Aorta (tissue), 5 donors: ENCODE data around the gene ATP5IF1. TPM values are rescaled to one million over a fixed set of nuclear protein-coding genes. Genes with fewer than 3 reads are reported as not detected.

Experiments used
- ATAC-seq: fragments of 200-7000 bp; cut with Tn5 transposase; one replicate; pipeline ENCODE4 v1.9.1; 2022; ENCODE audit warnings: moderate library complexity; ENCODE audit not compliant: low FRiP score
- DNase-seq, 2 donors: peaks; one replicate each; pipeline ENCODE4 v3.0.0-alpha.2; 2020
- H3K27ac ChIP-seq, 2 donors: one replicate each; pipeline ENCODE4 v1.5.1; 2013; ENCODE audit warnings: low read length in 2 of 2, mild to moderate bottlenecking in 2 of 2, moderate library complexity in 2 of 2, control low read depth in 1 of 2, inconsistent platforms in 1 of 2, low read depth in 1 of 2
- H3K27me3 ChIP-seq, 2 donors: one replicate each; pipeline ENCODE4 v1.6.1; 2013; ENCODE audit warnings: control low read depth in 1 of 2, low read length in 1 of 2, mild to moderate bottlenecking in 1 of 2, moderate library complexity in 1 of 2; ENCODE audit not compliant: insufficient read depth in 2 of 2, control insufficient read depth in 1 of 2
- H3K36me3 ChIP-seq, 2 donors: one replicate each; pipeline ENCODE4 v1.6.1; 2013; ENCODE audit warnings: control low read depth in 1 of 2, low read length in 1 of 2, mild to moderate bottlenecking in 1 of 2; ENCODE audit not compliant: insufficient read depth in 2 of 2, control insufficient read depth in 1 of 2
- H3K4me1 ChIP-seq, 2 donors: one replicate each; pipeline ENCODE4 v1.6.1; 2013; ENCODE audit warnings: low read length in 2 of 2, control low read depth in 1 of 2, mild to moderate bottlenecking in 1 of 2, moderate library complexity in 1 of 2; ENCODE audit not compliant: insufficient read depth in 2 of 2, control insufficient read depth in 1 of 2
- H3K4me3 ChIP-seq, 2 donors: one replicate each; pipeline ENCODE4 v1.5.1; 2013; ENCODE audit warnings: low read length in 2 of 2, control low read depth in 1 of 2, mild to moderate bottlenecking in 1 of 2
- H3K9me3 ChIP-seq: one replicate; pipeline ENCODE4 v1.6.1; 2013; ENCODE audit warnings: mild to moderate bottlenecking, low read length; ENCODE audit not compliant: control insufficient read depth
- WGBS, 2 donors: extraction: QIAGEN DNeasy Blood & Tissue Kit; methylation state at CpG; one replicate each; pipeline ENCODE4 v1.1.7; 2013; 5-methylcytosine and 5-hydroxymethylcytosine counted together
- intact Hi-C, 2 donors: fragments of 100-400 bp; cut with DNase I; formaldehyde crosslinking; loops; one replicate each; pipeline versions ENCODE4 v1.14.2 to v1.15.0; 2022
- polyA plus RNA-seq, 2 donors: library from polyadenylated mRNA; stranded (reverse); fragments of 200-250 nt; gene quantifications; one replicate each; pipeline ENCODE4 v1.2.3, GENCODE V29; 2013
- total RNA-seq, 2 donors: library from RNA; stranded (reverse); fragmentation: NEBNext Ultra II Directional; extraction: Animal tissue kit (Norgen Biotek cat#: 25700); gene quantifications; one replicate each; pipeline ENCODE4 v1.2.1, GENCODE V29; 2021
- donor health status: healthy with polysubstance abuse.
- donor health status: Bipolar disorder and iron deficiency.
- donor health status: DM: no; HTN: no; CAD: no.
- donor health status: DM: no; HTN: no; CAD: no.
- donor health status: DM: yes; HTN: yes; CAD: no.

ATP5IF1 gene
- total and polyA plus RNA-seq, 4 donors = 56.3 to 391 (median 153) TPM

- Histone ChIP-seq H3K27ac (no peak overlapping the region), H3K27me3 (no peaks in the 10 kb centered on the region), H3K4me3 (no peak overlapping the region), H3K9me3 (no peaks in the 10 kb centered on the region), H3K36me3 (peaks cover 7 to 9% of the 10 kb centered on the region in 2 donors), H3K4me1 (no peaks in the 10 kb centered on the region)
- no peak for DNase-seq
- intact Hi-C loops = no loop called here
- ATAC-seq = no peak
- WGBS, 2 donors = 83 to 84% methylated on average over 14 of the region's 14 CpGs
Measured at GRCh38 chr1:28282426-28283407, 46.8 kb downstream of the ATP5IF1 start.

DNA sequence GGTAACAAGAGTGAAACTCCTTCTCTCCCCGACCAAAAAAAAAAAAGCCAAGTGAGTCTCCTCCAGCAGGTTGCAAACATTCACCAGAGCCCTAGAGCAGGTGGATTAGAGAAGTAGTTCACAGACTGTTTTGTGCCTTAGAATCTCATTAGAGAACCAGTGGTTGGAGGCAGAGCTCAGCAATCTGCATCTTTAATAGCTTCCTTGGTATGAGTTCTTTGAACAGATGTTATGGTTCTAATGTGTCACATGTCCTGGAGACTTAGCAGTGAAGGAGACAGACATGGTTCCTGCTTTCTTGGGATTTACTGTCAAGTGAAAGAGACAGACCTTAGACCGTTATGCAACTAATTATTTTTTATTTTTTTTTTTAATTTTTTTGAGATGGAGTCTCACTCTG, 50.2 kb downstream of the ATP5IF1 start:
- Histone ChIP-seq H3K27ac (no peak overlapping the region), H3K4me3 (no peak overlapping the region), H3K9me3 (no peaks in the 10 kb centered on the region), H3K27me3 (no peaks in the 10 kb centered on the region), H3K36me3 (peaks cover 0 to 2% of the 10 kb centered on the region in 2 donors), H3K4me1 (no peaks in the 10 kb centered on the region)
- 54 to 72% methylated on average over 2 of the region's 2 CpGs for WGBS, 2 donors
- intact Hi-C loops = no loop called here
- ATAC-seq (no peak), DNase-seq (no peak)

Other genes starting within 250 kb of the ATP5IF1 start
- 10 to 100 TPM; 20.9 to 25.3 TPM for gene EYA3, start 147.5 kb upstream of the ATP5IF1 start, total RNA-seq
- 1 to 10 TPM; 3.4 to 5.0 TPM for gene EYA3, start 147.5 kb upstream of the ATP5IF1 start, polyA plus RNA-seq
- 10 to 100 TPM in 1 of 2 donors, 1 to 10 TPM in 1; 8.8 to 10.4 TPM for gene PTAFR, start 59.4 kb upstream of the ATP5IF1 start, total RNA-seq
- 1 to 10 TPM in 1 of 2 donors, under 1 TPM in 1; 0.41 to 3.5 TPM for gene PTAFR, start 59.4 kb upstream of the ATP5IF1 start, polyA plus RNA-seq
- 10 to 100 TPM; 66.4 to 67.3 TPM for gene DNAJC8, start 3.1 kb upstream of the ATP5IF1 start, total RNA-seq
- 100 to 1,000 TPM in 1 of 2 donors, 10 to 100 TPM in 1; 80.4 to 111 TPM for gene DNAJC8, start 3.1 kb upstream of the ATP5IF1 start, polyA plus RNA-seq
- 10 to 100 TPM in 1 of 2 donors, 1 to 10 TPM in 1; 9.8 to 11.1 TPM for gene SESN2, start 23.4 kb downstream of the ATP5IF1 start, total RNA-seq
- 1 to 10 TPM; 5.3 to 5.6 TPM for gene SESN2, start 23.4 kb downstream of the ATP5IF1 start, polyA plus RNA-seq
- 10 to 100 TPM in 1 of 2 donors, 1 to 10 TPM in 1; 9.4 to 11.5 TPM for gene MED18, start 92.9 kb downstream of the ATP5IF1 start, total RNA-seq
- 10 to 100 TPM in 1 of 2 donors, 1 to 10 TPM in 1; 8.0 to 21.3 TPM for gene MED18, start 92.9 kb downstream of the ATP5IF1 start, polyA plus RNA-seq
- 10 to 100 TPM; 32.4 to 38.9 TPM for gene PHACTR4, start 133.6 kb downstream of the ATP5IF1 start, total RNA-seq
- 10 to 100 TPM; 11.3 to 20.1 TPM for gene PHACTR4, start 133.6 kb downstream of the ATP5IF1 start, polyA plus RNA-seq